Activated CD8-positive, alpha-beta memory T cell treated with anti-CD3 and anti-CD28 coated beads for 36 hours (primary cell): ENCODE data around the gene GLMN. TPM values are rescaled to one million over a fixed set of nuclear protein-coding genes. Genes with fewer than 3 reads are reported as not detected.

Source experiments
- CTCF ChIA-PET: fragments of 350-600 bp; sonication (Branson Sonifier 250); formaldehyde crosslinking; loops from one replicate; lab custom pipeline; 2021; ENCODE audit warnings: antibody characterized with exemption; lab: Charles Lee
- POLR2A ChIA-PET: fragments of 350-600 bp; sonication (Branson Sonifier 250); formaldehyde crosslinking; loops from one replicate; lab custom pipeline; 2021; ENCODE audit warnings: antibody characterized with exemption; lab: Charles Lee
- total RNA-seq, 2 experiments: library from RNA; stranded (reverse); gene quantifications; one replicate each; pipeline ENCODE4 v1.2.3, GENCODE V29; 2021

The GLMN gene
- total RNA-seq, 2 experiments from 2014 or later: 21.0 to 21.1 TPM

- POLR2A ChIA-PET: no interaction called here
- CTCF ChIA-PET: no interaction called here
Observed at GRCh38 chr1:92217721-92218120, 81.1 kb downstream of the GLMN start, which contains the start of gene C1orf146. C1orf146 (plus strand) TSS chr1:92217915; CDS start chr1:92231421, 13,506 bp downstream.

- CTCF ChIA-PET: no interaction called here
- POLR2A ChIA-PET: no interaction called here
Observed at GRCh38 chr1:92211166-92211565, 87.6 kb downstream of the GLMN start.

GRCh38 chr1:92210701-92211100 is 88.1 kb downstream of the GLMN start:
- ChIA-PET POLR2A (no interaction called here), CTCF (no interaction called here)

GRCh38 chr1:92203105-92203504 is 95.7 kb downstream of the GLMN start:
- POLR2A ChIA-PET: no interaction called here
- CTCF ChIA-PET: no interaction called here

GRCh38 chr1:92201973-92202372 is 96.8 kb downstream of the GLMN start:
- CTCF ChIA-PET: no interaction called here
- POLR2A ChIA-PET: no interaction called here

Other genes with a start within 250 kb of the GLMN start
- under 1 TPM in 1 of 2 experiments, not detected in 1; 0.40 TPM for gene SETSIP, start 223.6 kb downstream of the GLMN start, total RNA-seq
- gene BTBD8, start 218.6 kb downstream of the GLMN start, total RNA-seq: 1 to 10 TPM in 1 of 2 experiments, under 1 TPM in 1; 0.90 to 1.1 TPM
- gene C1orf146, start 81.1 kb downstream of the GLMN start, total RNA-seq: not detected
- 10 to 100 TPM; 33.5 to 37.0 TPM for gene RPAP2, start 72 bp upstream of the GLMN start, total RNA-seq
- 10 to 100 TPM; 71.0 to 74.4 TPM for gene GFI1, start 187.9 kb upstream of the GLMN start, total RNA-seq